HEK293 (cell line): ENCODE measurements around the gene FAM162B.

ENCODE experiments used
- CTCF ChIA-PET: fragments of 350-600 bp; formaldehyde crosslinking; extraction: SDS; loops from one replicate; lab custom pipeline; 2021; ENCODE audit warnings: antibody characterized with exemption; lab: Yijun Ruan, JAX
- POLR2A ChIA-PET: fragments of 300-600 bp; formaldehyde crosslinking; extraction: SDS; loops from one replicate; lab custom pipeline; 2020; ENCODE audit warnings: antibody characterized with exemption, inconsistent platforms; lab: Yijun Ruan, JAX
- H3K27ac ChIP-seq: fragments of 200-500 bp; sonication (Bioruptor generic); 2 replicates; pipeline ENCODE4 v1.5.1; 2014; ENCODE audit warnings: low read depth, low read length, control low read depth, inconsistent platforms; ENCODE audit errors: extremely low read depth
- H3K36me3 ChIP-seq, 2 experiments: fragments of 200-500 bp in 1 of 2; sonication (Bioruptor generic) in 1 of 2; 1 replicate in 1 of 2; 2 replicates in 1 of 2; pipeline ENCODE4 v1.5.1; 2014 to 2017; ENCODE audit warnings: inconsistent platforms in 2 of 2, low read length in 2 of 2; ENCODE audit not compliant: control insufficient read depth in 2 of 2, insufficient read depth in 1 of 2
- H3K4me1 ChIP-seq: fragments of 200-500 bp; sonication (Bioruptor generic); 2 replicates; pipeline ENCODE4 v1.5.1; 2014; ENCODE audit warnings: mild to moderate bottlenecking, low read length, inconsistent platforms; ENCODE audit not compliant: control insufficient read depth, insufficient read depth
- H3K4me3 ChIP-seq: 2 replicates; pipeline ENCODE4 v1.5.1; 2011; ENCODE audit warnings: low read depth, mild to moderate bottlenecking, control low read depth, low read length, moderate library complexity
- H3K9me3 ChIP-seq: fragments of 200-500 bp; sonication (Bioruptor generic); 2 replicates; pipeline ENCODE4 v1.5.1; 2014; ENCODE audit warnings: low read depth, low read length, inconsistent platforms; ENCODE audit not compliant: control insufficient read depth, insufficient read depth
- RBAK ChIP-seq: fragments of 450-650 bp; formaldehyde crosslinking; IDR thresholded peaks from 2 replicates; pipeline ENCODE4 v1.5.1; 2016; ENCODE audit warnings: missing biosample characterization, missing genetic modification characterization
- ZBTB20 ChIP-seq: fragments of 450-650 bp; formaldehyde crosslinking; IDR thresholded peaks from 2 replicates; pipeline ENCODE4 v1.5.1; 2016; ENCODE audit warnings: missing biosample characterization, missing genetic modification characterization
- ZNF114 ChIP-seq: fragments of 450-650 bp; formaldehyde crosslinking; IDR thresholded peaks from 2 replicates; pipeline ENCODE4 v1.5.0; 2017; ENCODE audit warnings: missing biosample characterization, missing genetic modification characterization
- ZNF146 ChIP-seq: fragments of 450-650 bp; formaldehyde crosslinking; IDR thresholded peaks from 2 replicates; pipeline ENCODE4 v1.5.1; 2016; ENCODE audit warnings: missing biosample characterization, missing genetic modification characterization
- ZNF169 ChIP-seq: fragments of 450-650 bp; formaldehyde crosslinking; IDR thresholded peaks from 2 replicates; pipeline ENCODE4 v1.5.1; 2016; ENCODE audit warnings: missing biosample characterization, missing genetic modification characterization
- ZNF341 ChIP-seq: fragments of 450-650 bp; formaldehyde crosslinking; IDR thresholded peaks from 2 replicates; pipeline ENCODE4; 2016; ENCODE audit warnings: low read depth, missing biosample characterization, missing genetic modification characterization
- ZNF350 ChIP-seq: fragments of 450-650 bp; formaldehyde crosslinking; IDR thresholded peaks from 2 replicates; pipeline ENCODE4 v1.5.0; 2017; ENCODE audit warnings: missing biosample characterization, mild to moderate bottlenecking, missing genetic modification characterization
- ZNF391 ChIP-seq: fragments of 450-650 bp; formaldehyde crosslinking; IDR thresholded peaks from 2 replicates; pipeline ENCODE4 v1.5.1; 2016; ENCODE audit warnings: low read depth, missing biosample characterization, missing genetic modification characterization, borderline replicate concordance
- ZNF433 ChIP-seq: fragments of 450-650 bp; formaldehyde crosslinking; IDR thresholded peaks from 2 replicates; pipeline ENCODE4 v1.5.1; 2016; ENCODE audit warnings: missing biosample characterization, missing genetic modification characterization, low read depth
- ZNF449 ChIP-seq: fragments of 450-650 bp; formaldehyde crosslinking; IDR thresholded peaks from 2 replicates; pipeline ENCODE4 v1.5.1; 2017; ENCODE audit warnings: missing biosample characterization, mild to moderate bottlenecking, missing genetic modification characterization, moderate library complexity
- ZNF473 ChIP-seq: fragments of 450-650 bp; formaldehyde crosslinking; IDR thresholded peaks from 2 replicates; pipeline ENCODE4 v1.5.1; 2017; ENCODE audit warnings: missing biosample characterization, missing genetic modification characterization
- ZNF48 ChIP-seq: fragments of 450-650 bp; formaldehyde crosslinking; IDR thresholded peaks from 2 replicates; pipeline ENCODE4 v1.5.1; 2016; ENCODE audit warnings: missing biosample characterization, missing genetic modification characterization
- ZNF561 ChIP-seq: fragments of 450-650 bp; IDR thresholded peaks from 2 replicates; pipeline ENCODE4 v1.5.1; 2018; ENCODE audit warnings: missing biosample characterization, missing genetic modification characterization, borderline replicate concordance
- ZNF571 ChIP-seq: fragments of 450-650 bp; formaldehyde crosslinking; IDR thresholded peaks from 2 replicates; pipeline ENCODE4 v1.5.0; 2017; ENCODE audit warnings: missing biosample characterization, missing genetic modification characterization
- ZNF785 ChIP-seq: fragments of 450-650 bp; formaldehyde crosslinking; IDR thresholded peaks from 2 replicates; pipeline ENCODE4 v1.5.1; 2016; ENCODE audit warnings: missing biosample characterization, missing genetic modification characterization
- ZNF791 ChIP-seq: fragments of 450-650 bp; formaldehyde crosslinking; IDR thresholded peaks from 2 replicates; pipeline ENCODE4 v1.5.1; 2016; ENCODE audit warnings: missing biosample characterization, missing genetic modification characterization
- ZNF792 ChIP-seq: fragments of 450-650 bp; formaldehyde crosslinking; IDR thresholded peaks from 2 replicates; pipeline ENCODE4 v1.5.1; 2016; ENCODE audit warnings: missing biosample characterization, missing genetic modification characterization
- TF ChIP-seq, protein P1 (sequence below): fragments of 450-650 bp; formaldehyde crosslinking; IDR thresholded peaks from 2 replicates; pipeline ENCODE4 v1.5.1; 2017; ENCODE audit warnings: missing biosample characterization, missing genetic modification characterization
- TF ChIP-seq, protein P2 (sequence below): fragments of 450-650 bp; formaldehyde crosslinking; IDR thresholded peaks from 2 replicates; pipeline ENCODE4 v1.5.1; 2016; ENCODE audit warnings: missing biosample characterization, missing genetic modification characterization
- TF ChIP-seq, protein P3 (sequence below): fragments of 450-650 bp; formaldehyde crosslinking; IDR thresholded peaks from 2 replicates; pipeline ENCODE4 v1.5.1; 2016; ENCODE audit warnings: missing biosample characterization, missing genetic modification characterization
- TF ChIP-seq, protein P4 (sequence below): fragments of 450-650 bp; formaldehyde crosslinking; IDR thresholded peaks from 2 replicates; pipeline ENCODE4 v1.5.1; 2017; ENCODE audit warnings: missing biosample characterization, missing genetic modification characterization

The FAM162B gene

DNA sequence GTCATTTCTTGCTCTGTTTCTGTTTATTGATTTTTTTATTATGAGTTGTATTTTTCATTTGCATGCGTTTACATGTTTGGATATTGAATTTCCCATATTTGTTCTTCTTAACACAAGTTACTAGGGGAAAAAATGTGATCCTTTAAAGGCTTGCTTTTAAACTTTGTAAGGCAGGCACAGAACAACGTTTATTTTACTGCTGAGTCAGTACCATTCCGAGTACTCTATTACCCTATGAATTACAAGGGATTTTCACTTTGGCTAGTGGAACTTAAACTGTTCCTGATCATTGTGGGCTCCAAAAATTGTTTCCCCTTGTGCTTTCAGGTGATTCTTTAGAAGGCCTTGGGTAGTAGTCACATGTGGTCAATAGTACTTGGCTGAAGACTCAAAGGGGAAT is 28.5 kb downstream of the FAM162B start:
- Histone ChIP-seq H3K4me3 (no peak overlapping the region), H3K27ac (no peak overlapping the region), H3K9me3 (no peaks in the 10 kb centered on the region), H3K4me1 (no peaks in the 10 kb centered on the region), H3K36me3 (peaks cover 6 to 12% of the 10 kb centered on the region in 2 experiments; a peak in 2 of 3 replicates)
- ChIA-PET CTCF (interaction anchor here (0.7 kb wide), 1 partner anchor 490 kb away, joined by 3 read pairs; no protein-coding TSS in a partner anchor), POLR2A (no interaction called here)
- TF ChIP-seq ZNF114 (tag by site-specific recombination) (no peak), ZBTB20 (tag by site-specific recombination) (no peak), ZNF391 (tag by site-specific recombination) (no peak), ZNF449 (tag by site-specific recombination) (no peak), ZNF169 (tag by site-specific recombination) (no peak), ZNF561 (tag by site-specific recombination) (no peak), ZNF792 (tag by site-specific recombination) (no peak), ZNF785 (tag by site-specific recombination) (no peak), ZNF350 (no peak), ZNF146 (tag by site-specific recombination) (no peak), ZNF341 (tag by site-specific recombination) (no peak), ZNF791 (tag by site-specific recombination) (no peak)
- TF ChIP-seq, protein P1, sequence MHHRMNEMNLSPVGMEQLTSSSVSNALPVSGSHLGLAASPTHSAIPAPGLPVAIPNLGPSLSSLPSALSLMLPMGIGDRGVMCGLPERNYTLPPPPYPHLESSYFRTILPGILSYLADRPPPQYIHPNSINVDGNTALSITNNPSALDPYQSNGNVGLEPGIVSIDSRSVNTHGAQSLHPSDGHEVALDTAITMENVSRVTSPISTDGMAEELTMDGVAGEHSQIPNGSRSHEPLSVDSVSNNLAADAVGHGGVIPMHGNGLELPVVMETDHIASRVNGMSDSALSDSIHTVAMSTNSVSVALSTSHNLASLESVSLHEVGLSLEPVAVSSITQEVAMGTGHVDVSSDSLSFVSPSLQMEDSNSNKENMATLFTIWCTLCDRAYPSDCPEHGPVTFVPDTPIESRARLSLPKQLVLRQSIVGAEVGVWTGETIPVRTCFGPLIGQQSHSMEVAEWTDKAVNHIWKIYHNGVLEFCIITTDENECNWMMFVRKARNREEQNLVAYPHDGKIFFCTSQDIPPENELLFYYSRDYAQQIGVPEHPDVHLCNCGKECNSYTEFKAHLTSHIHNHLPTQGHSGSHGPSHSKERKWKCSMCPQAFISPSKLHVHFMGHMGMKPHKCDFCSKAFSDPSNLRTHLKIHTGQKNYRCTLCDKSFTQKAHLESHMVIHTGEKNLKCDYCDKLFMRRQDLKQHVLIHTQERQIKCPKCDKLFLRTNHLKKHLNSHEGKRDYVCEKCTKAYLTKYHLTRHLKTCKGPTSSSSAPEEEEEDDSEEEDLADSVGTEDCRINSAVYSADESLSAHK: no peak
- TF ChIP-seq, protein P2, sequence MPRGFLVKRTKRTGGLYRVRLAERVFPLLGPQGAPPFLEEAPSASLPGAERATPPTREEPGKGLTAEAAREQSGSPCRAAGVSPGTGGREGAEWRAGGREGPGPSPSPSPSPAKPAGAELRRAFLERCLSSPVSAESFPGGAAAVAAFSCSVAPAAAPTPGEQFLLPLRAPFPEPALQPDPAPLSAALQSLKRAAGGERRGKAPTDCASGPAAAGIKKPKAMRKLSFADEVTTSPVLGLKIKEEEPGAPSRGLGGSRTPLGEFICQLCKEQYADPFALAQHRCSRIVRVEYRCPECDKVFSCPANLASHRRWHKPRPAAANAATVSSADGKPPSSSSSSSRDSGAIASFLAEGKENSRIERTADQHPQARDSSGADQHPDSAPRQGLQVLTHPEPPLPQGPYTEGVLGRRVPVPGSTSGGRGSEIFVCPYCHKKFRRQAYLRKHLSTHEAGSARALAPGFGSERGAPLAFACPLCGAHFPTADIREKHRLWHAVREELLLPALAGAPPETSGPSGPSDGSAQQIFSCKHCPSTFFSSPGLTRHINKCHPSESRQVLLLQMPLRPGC (tag by site-specific recombination): no peak
- TF ChIP-seq, protein P3, sequence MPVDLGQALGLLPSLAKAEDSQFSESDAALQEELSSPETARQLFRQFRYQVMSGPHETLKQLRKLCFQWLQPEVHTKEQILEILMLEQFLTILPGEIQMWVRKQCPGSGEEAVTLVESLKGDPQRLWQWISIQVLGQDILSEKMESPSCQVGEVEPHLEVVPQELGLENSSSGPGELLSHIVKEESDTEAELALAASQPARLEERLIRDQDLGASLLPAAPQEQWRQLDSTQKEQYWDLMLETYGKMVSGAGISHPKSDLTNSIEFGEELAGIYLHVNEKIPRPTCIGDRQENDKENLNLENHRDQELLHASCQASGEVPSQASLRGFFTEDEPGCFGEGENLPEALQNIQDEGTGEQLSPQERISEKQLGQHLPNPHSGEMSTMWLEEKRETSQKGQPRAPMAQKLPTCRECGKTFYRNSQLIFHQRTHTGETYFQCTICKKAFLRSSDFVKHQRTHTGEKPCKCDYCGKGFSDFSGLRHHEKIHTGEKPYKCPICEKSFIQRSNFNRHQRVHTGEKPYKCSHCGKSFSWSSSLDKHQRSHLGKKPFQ (tag by site-specific recombination): no peak
- TF ChIP-seq, protein P4, sequence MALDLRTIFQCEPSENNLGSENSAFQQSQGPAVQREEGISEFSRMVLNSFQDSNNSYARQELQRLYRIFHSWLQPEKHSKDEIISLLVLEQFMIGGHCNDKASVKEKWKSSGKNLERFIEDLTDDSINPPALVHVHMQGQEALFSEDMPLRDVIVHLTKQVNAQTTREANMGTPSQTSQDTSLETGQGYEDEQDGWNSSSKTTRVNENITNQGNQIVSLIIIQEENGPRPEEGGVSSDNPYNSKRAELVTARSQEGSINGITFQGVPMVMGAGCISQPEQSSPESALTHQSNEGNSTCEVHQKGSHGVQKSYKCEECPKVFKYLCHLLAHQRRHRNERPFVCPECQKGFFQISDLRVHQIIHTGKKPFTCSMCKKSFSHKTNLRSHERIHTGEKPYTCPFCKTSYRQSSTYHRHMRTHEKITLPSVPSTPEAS (tag by site-specific recombination): no peak

DNA sequence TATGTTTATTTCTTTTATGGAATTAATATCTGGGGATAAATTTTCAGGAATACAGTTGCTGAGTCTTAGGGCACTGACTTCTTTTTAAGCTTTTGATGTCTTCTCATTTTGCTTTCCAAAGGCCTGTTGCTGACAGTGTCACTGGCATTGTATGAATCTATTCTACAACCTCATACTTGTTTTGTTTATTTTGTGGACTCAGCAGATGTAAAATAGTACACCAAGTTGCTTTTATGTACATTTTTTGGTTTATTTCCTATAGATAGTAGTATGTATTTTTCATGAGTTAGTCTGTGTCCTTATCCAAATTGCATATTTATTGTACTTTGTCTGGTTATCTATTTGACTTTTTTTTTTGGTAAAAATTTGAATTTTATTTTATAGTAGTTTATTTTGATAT is 35.0 kb downstream of the FAM162B start:
- H3K4me1 ChIP-seq: no peaks in the 10 kb centered on the region
- H3K36me3 ChIP-seq: peaks cover 33 to 51% of the 10 kb centered on the region in 2 experiments
- ChIA-PET CTCF (no interaction called here), POLR2A (no interaction called here)
- no peak overlapping the region for H3K4me3 ChIP-seq
- no peak overlapping the region for H3K27ac ChIP-seq
- TF ChIP-seq ZNF791 (tag by site-specific recombination) (no peak), ZNF571 (tag by site-specific recombination) (no peak), RBAK (tag by site-specific recombination) (no peak), ZNF473 (no peak), ZNF433 (tag by site-specific recombination) (no peak), ZNF48 (no peak)
- H3K9me3 ChIP-seq: no peaks in the 10 kb centered on the region
